ENCODE data around the gene ARMC8. TPM values are rescaled to one million over a fixed set of nuclear protein-coding genes. Genes with fewer than 3 reads are reported as not detected.

Gene ARMC8
- total and polyA plus RNA-seq, 7 donors = 12.0 to 75.0 (median 67.6) TPM

DNA sequence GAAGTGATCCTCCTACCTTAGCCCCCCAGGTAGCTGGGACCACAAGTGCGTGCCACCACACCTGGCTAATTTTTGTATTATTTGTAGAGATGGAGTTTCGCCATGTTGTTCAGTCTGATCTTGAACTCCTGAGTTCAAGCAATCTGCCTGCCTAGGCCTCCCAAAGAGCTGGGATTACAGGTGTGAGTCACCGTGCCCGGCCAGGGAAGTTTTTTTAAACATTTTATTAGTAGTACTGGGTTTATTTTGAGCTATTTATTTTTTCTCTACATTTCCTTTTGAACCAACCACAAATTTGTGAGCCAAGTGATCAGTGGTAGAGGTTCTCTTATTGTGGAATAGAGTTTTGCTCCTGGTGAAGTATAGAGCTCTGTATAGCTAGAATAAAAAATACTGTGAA is 33.7 kb downstream of the ARMC8 start:
- intact Hi-C loops (cut with DNase I) = no loop called here
- DNase-seq = no peak
- Histone ChIP-seq H3K9me3 (no peaks in the 10 kb centered on the region), H3K4me3 (no peak overlapping the region), H3K36me3 (peaks cover 16 to 32% (median 20%) of the 10 kb centered on the region in 4 donors), H3K27me3 (no peaks in the 10 kb centered on the region), H3K4me1 (peaks cover 0 to 24% (median 13%) of the 10 kb centered on the region in 4 donors), H3K27ac (no peak overlapping the region)
- 84 to 95% methylated on average over 4 of the region's 4 CpGs for WGBS, 2 donors
- TF ChIP-seq EP300 (IDR thresholded peaks at IDR 0.05) = no peak
- TF ChIP-seq, protein P1, sequence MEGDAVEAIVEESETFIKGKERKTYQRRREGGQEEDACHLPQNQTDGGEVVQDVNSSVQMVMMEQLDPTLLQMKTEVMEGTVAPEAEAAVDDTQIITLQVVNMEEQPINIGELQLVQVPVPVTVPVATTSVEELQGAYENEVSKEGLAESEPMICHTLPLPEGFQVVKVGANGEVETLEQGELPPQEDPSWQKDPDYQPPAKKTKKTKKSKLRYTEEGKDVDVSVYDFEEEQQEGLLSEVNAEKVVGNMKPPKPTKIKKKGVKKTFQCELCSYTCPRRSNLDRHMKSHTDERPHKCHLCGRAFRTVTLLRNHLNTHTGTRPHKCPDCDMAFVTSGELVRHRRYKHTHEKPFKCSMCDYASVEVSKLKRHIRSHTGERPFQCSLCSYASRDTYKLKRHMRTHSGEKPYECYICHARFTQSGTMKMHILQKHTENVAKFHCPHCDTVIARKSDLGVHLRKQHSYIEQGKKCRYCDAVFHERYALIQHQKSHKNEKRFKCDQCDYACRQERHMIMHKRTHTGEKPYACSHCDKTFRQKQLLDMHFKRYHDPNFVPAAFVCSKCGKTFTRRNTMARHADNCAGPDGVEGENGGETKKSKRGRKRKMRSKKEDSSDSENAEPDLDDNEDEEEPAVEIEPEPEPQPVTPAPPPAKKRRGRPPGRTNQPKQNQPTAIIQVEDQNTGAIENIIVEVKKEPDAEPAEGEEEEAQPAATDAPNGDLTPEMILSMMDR (IDR thresholded peaks at IDR 0.05) = no peak
- no peak for TF ChIP-seq POLR2A (IDR thresholded peaks at IDR 0.05)

DNA sequence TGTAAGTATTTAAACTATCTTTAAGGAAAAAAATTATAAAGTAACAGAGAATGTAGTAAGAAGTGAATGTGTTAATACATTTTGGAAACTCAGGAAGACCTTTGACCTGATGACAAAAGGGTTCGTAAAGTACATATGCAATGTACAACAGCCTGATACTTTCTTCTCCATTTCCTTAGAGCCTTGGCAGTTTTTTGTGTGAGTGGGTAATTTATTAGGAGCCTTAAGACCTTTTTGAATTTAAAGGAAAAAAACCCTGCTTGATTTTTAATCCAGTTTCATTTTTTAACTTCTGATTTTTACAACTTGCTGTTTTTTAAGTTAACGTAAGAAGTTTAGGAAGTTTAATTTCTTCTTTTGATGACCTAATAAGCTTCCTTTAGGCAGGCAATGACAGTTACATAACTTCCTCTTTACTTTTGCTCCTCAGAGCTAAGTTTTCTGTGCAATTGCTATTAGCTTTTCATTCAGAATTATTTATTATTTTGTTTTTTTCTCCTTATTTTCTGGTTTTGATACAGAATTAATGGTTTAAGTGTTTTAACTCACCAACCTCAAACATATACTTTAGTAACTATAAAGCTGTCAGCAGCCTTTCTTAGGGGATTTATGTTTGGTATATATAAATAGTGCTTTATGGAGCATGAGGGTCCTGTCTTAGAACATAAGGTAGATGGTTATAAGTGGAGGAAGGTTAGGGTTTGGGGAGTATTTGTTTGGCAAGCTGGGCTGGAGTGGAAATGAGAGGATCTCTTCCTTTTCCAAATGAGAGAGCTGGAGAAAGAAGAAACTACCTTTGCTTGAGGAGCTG is 35.2 kb downstream of the ARMC8 start:
- DNase-seq = no peak
- peak overlapping the region in 1 of 4 donors; percentile 17 for H3K27ac ChIP-seq
- no peak overlapping the region for H3K4me3 ChIP-seq
- peaks cover 0 to 24% (median 13%) of the 10 kb centered on the region in 4 donors for H3K4me1 ChIP-seq
- TF ChIP-seq EP300 (IDR thresholded peaks at IDR 0.05) = no peak
- TF ChIP-seq POLR2A (IDR thresholded peaks at IDR 0.05) = no peak
- no peak for TF ChIP-seq POLR2AphosphoS5 (IDR thresholded peaks at IDR 0.05)
- TF ChIP-seq, protein P1 (IDR thresholded peaks at IDR 0.05) = no peak
- intact Hi-C loops (cut with DNase I) = no loop called here
- WGBS, 2 donors = 57 to 59% methylated on average over 2 of the region's 2 CpGs
- peaks cover 16 to 47% (median 23%) of the 10 kb centered on the region in 4 donors for H3K36me3 ChIP-seq
- H3K9me3 ChIP-seq = no peaks in the 10 kb centered on the region
- no peaks in the 10 kb centered on the region for H3K27me3 ChIP-seq

DNA sequence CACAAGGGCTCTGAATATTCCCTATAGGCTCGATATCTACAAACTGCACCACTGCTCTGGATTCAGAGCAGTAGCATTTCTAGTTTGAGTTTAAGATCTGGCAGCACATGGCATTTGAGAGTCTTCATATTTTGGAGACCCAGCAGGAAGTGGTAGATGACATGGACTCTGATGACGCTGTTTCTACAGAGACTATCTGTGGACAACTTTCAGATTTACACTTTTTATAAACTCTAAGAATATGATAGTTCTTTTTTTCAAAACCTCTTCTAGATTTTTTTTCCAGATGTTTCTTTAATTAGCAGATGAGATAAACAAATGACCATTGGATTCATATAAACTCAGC is 35.8 kb downstream of the ARMC8 start:
- Histone ChIP-seq H3K4me1 (peaks cover 0 to 24% (median 13%) of the 10 kb centered on the region in 4 donors), H3K4me3 (no peak overlapping the region), H3K27ac (peak overlapping the region in 2 of 4 donors; percentile 17 to 23), H3K27me3 (no peaks in the 10 kb centered on the region), H3K36me3 (peaks cover 16 to 52% (median 23%) of the 10 kb centered on the region in 4 donors), H3K9me3 (no peaks in the 10 kb centered on the region)
- TF ChIP-seq EP300 (IDR thresholded peaks at IDR 0.05) (no peak), POLR2A (IDR thresholded peaks at IDR 0.05) (no peak), POLR2AphosphoS5 (IDR thresholded peaks at IDR 0.05) (no peak)
- TF ChIP-seq, protein P1 (IDR thresholded peaks at IDR 0.05) = no peak
- 71 to 87% methylated on average over 2 of the region's 2 CpGs for WGBS, 2 donors
- DNase-seq = no peak
- intact Hi-C loops (cut with DNase I) = no loop called here

DNA sequence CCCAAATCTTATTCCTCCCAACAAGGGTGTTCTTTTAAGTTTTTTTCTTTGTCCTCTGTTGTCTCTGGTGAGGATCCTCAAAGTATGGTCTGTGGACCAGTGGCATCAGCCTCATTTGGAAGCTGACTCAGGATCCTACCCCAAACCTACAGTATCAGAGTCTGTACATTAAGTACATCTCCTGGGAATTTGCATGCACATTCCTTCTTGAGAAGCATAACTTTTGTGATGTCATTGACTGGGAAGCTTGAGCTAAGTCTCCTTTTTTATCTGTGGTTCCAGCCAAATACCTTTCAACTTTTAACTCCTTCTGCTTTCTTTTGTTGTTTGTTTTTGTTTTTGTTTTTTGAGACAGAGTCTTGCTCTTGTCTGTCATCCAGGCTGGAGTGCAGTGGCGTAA is 40.5 kb downstream of the ARMC8 start:
- no peak overlapping the region for H3K27ac ChIP-seq
- intact Hi-C loops (cut with DNase I) = no loop called here
- DNase-seq = no peak
- TF ChIP-seq EP300 (IDR thresholded peaks at IDR 0.05) (no peak), POLR2A (IDR thresholded peaks at IDR 0.05) (no peak), POLR2AphosphoS5 (IDR thresholded peaks at IDR 0.05) (no peak)
- TF ChIP-seq, protein P1 (IDR thresholded peaks at IDR 0.05) = no peak
- H3K4me1 ChIP-seq = peaks cover 0 to 7% (median 3%) of the 10 kb centered on the region in 4 donors
- H3K9me3 ChIP-seq = no peaks in the 10 kb centered on the region
- WGBS, 2 donors = 97 to 99% methylated on average over 1 of the region's 1 CpG
- H3K36me3 ChIP-seq = peaks cover 18 to 96% (median 33%) of the 10 kb centered on the region in 4 donors
- no peaks in the 10 kb centered on the region for H3K27me3 ChIP-seq
- no peak overlapping the region for H3K4me3 ChIP-seq
